K562 (cell line): ENCODE data around the gene ATP6V1G2. TPM values are rescaled to one million over a fixed set of nuclear protein-coding genes. Genes with fewer than 3 reads are reported as not detected.

Experiments
- CBX3 ChIP-seq, 2 experiments: IDR thresholded peaks; 1 replicate in 1 of 2; 2 replicates in 1 of 2; pipeline ENCODE4 v1.6.1; 2012; ENCODE audit warnings: inconsistent platforms in 2 of 2, low read length in 2 of 2, borderline replicate concordance in 1 of 2, control low read depth in 1 of 2
- EGR1 ChIP-seq: fragments of 450-650 bp; conservative IDR thresholded peaks from 2 replicates; pipeline ENCODE4 v1.6.1; 2017; ENCODE audit warnings: mild to moderate bottlenecking
- FOXK2 ChIP-seq, 2 experiments: fragments of 450-650 bp; IDR thresholded peaks in 1 of 2; conservative IDR thresholded peaks in 1 of 2; 2 replicates each; pipeline ENCODE4 v1.6.1; 2016; ENCODE audit warnings: low read depth in 2 of 2, mild to moderate bottlenecking in 1 of 2
- FOXP1 ChIP-seq: sonication (generic); formaldehyde crosslinking; IDR thresholded peaks from 2 replicates; pipeline ENCODE4 v1.8.0; 2022; ENCODE audit warnings: mild to moderate bottlenecking, missing genetic modification reagents
- HDAC8 ChIP-seq: fragments of 450-650 bp; IDR thresholded peaks from 2 replicates; pipeline ENCODE4 v1.6.1; 2016; ENCODE audit warnings: mild to moderate bottlenecking, missing genetic modification characterization, moderate library complexity, missing compliant biosample characterization
- HMG20B ChIP-seq: fragments of 250-450 bp; sonication (Bioruptor Pico); IDR thresholded peaks from 2 replicates; pipeline ENCODE4 v1.5.0; 2021; ENCODE audit warnings: mild to moderate bottlenecking
- KDM4B ChIP-seq, 2 experiments: fragments of 450-650 bp in 1 of 2; sonication (generic) in 1 of 2; IDR thresholded peaks; 2 replicates each; pipeline ENCODE4 v1.6.1; 2016 to 2017; ENCODE audit warnings: borderline replicate concordance in 2 of 2, antibody characterized with exemption in 1 of 2, low read depth in 1 of 2, mild to moderate bottlenecking in 1 of 2
- KLF10 ChIP-seq: fragments of 250-450 bp; sonication (Bioruptor Pico); IDR thresholded peaks from 2 replicates; pipeline ENCODE4 v1.6.1; 2021; ENCODE audit warnings: matching md5 sums
- LEF1 ChIP-seq: fragments of 450-650 bp; IDR thresholded peaks from 2 replicates; pipeline ENCODE4 v1.6.1; 2016; ENCODE audit warnings: mild to moderate bottlenecking
- POLR2AphosphoS5 ChIP-seq: IDR thresholded peaks from 2 replicates; pipeline ENCODE4 v1.6.1; 2011; ENCODE audit warnings: mild to moderate bottlenecking, low read depth, low read length, moderate library complexity; ENCODE audit not compliant: control insufficient read depth, insufficient read depth
- POLR2B ChIP-seq: fragments of 450-650 bp; IDR thresholded peaks from 2 replicates; pipeline ENCODE4 v1.6.1; 2018; ENCODE audit warnings: low read depth; ENCODE audit not compliant: partially characterized antibody
- RCOR1 ChIP-seq, 2 experiments: IDR thresholded peaks; 2 replicates each; pipeline ENCODE4 v1.6.1; 2012; ENCODE audit warnings: low read depth in 2 of 2, low read length in 2 of 2, borderline replicate concordance in 1 of 2, improper control_type of control experiment in 1 of 2
- ZNF121 ChIP-seq: sonication (generic); formaldehyde crosslinking; conservative IDR thresholded peaks from 2 replicates; pipeline ENCODE4 v1.8.0; 2022; ENCODE audit warnings: missing genetic modification reagents
- ZNF175 ChIP-seq: fragments of 200-800 bp; sonication (Bioruptor generic); IDR thresholded peaks from 2 replicates; pipeline ENCODE4 v1.6.1; 2016; ENCODE audit warnings: low read depth, mild to moderate bottlenecking, missing genetic modification characterization, missing compliant biosample characterization
- ZNF263 ChIP-seq: sonication (generic); formaldehyde crosslinking; IDR thresholded peaks from 2 replicates; pipeline ENCODE4 v1.8.0; 2022; ENCODE audit warnings: mild to moderate bottlenecking, missing genetic modification reagents, borderline replicate concordance
- ZNF282 ChIP-seq: sonication (generic); formaldehyde crosslinking; IDR thresholded peaks from 2 replicates; pipeline ENCODE4 v1.8.1; 2023; ENCODE audit warnings: missing genetic modification reagents
- ZNF384 ChIP-seq: IDR thresholded peaks from 2 replicates; pipeline ENCODE4 v1.6.1; 2012; ENCODE audit warnings: low read depth, low read length, improper control_type of control experiment
- ZNF668 ChIP-seq: fragments of 250-450 bp; sonication (Bioruptor Pico); IDR thresholded peaks from 2 replicates; pipeline ENCODE4 v1.8.0; 2022; ENCODE audit warnings: mild to moderate bottlenecking, inconsistent platforms
- polyA plus RNA-seq, 8 experiments: library from polyadenylated mRNA; depleted of rRNA in 4 of 8; stranded (reverse) in 5 of 8; unstranded in 3 of 8; fragments of >200 nt; fragmentation: Nextera tagmentation in 2 of 8; fragmentation: Illumina TruSeq in 1 of 8; extraction: Ambion mirVana in 2 of 8; extraction: Trizol in 1 of 8; gene quantifications; 2 replicates each; pipeline versions ENCODE4 v1.2.1 to v1.2.3, GENCODE V29; 2011 to 2014; ENCODE audit warnings: inconsistent platforms in 1 of 8, missing spikeins in 1 of 8
- total RNA-seq, 7 experiments: library from RNA; depleted of rRNA in 6 of 7; stranded (reverse); fragments of >200 nt in 6 of 7; fragmentation: Illumina TruSeq in 2 of 7; extraction: Trizol in 2 of 7; gene quantifications; 2 replicates each; pipeline versions ENCODE4 v1.2.1 to v1.2.3, GENCODE V29; 2011 to 2021; ENCODE audit warnings: low replicate concordance in 1 of 7
- TF ChIP-seq, protein P1 (sequence below): sonication (generic); formaldehyde crosslinking; IDR thresholded peaks from 2 replicates; pipeline ENCODE4 v1.8.0; 2023; ENCODE audit warnings: missing genetic modification reagents, mild to moderate bottlenecking, borderline replicate concordance
- TF ChIP-seq, protein P2 (sequence below), 2 experiments: IDR thresholded peaks; 2 replicates each; pipeline ENCODE4 v1.6.1; 2012; ENCODE audit warnings: improper control_type of control experiment in 2 of 2, low read depth in 2 of 2, low read length in 2 of 2, borderline replicate concordance in 1 of 2

The ATP6V1G2 gene
- total and polyA plus RNA-seq, 9 of the 15 experiments (the other 6 are each of a cell fraction or from before 2014, with no cell fraction given), result 0.14 to 1.5 (median 0.33) TPM

GRCh38 chr6:31529329-31530150, 16.9 kb downstream of the ATP6V1G2 start (continued):
- TF ChIP-seq ZNF175 (no peak), ZNF384 (no peak), HMG20B (CRISPR knock-in tag) (no peak), HDAC8 (tag) (no peak), FOXK2 (conservative IDR thresholded peaks at IDR 0.05 in 1 of 2, IDR thresholded peaks at IDR 0.05 in 1 of 2; ENCODE audit: low read depth in 2 of 2) (no peak), ZNF282 (no peak), ZNF668 (CRISPR knock-in tag) (no peak), RCOR1 (IDR thresholded peaks at IDR 0.05; ENCODE audit: borderline replicate concordance in 1 of 2, low read depth in 2 of 2, low read length in 2 of 2) (no peak), CBX3 (IDR thresholded peaks at IDR 0.05; ENCODE audit: borderline replicate concordance in 1 of 2, low read length in 2 of 2) (no peak), LEF1 (0 out of 2 replicates have a peak, but pooled peaks have one; percentile 28), FOXP1 (CRISPR knock-in tag) (no peak), ZNF263 (CRISPR knock-in tag) (no peak), POLR2B (peak; percentile 83), KLF10 (CRISPR knock-in tag) (peak; percentile 41; the same call in 1 of the 2 replicates), ZNF121 (CRISPR knock-in tag) (no peak), KDM4B (IDR thresholded peaks at IDR 0.05; ENCODE audit: borderline replicate concordance in 2 of 2, low read depth in 1 of 2) (no peak), EGR1 (no peak), POLR2AphosphoS5 (peak; percentile 52; the same call in 1 of the 2 replicates)
- TF ChIP-seq, protein P1, sequence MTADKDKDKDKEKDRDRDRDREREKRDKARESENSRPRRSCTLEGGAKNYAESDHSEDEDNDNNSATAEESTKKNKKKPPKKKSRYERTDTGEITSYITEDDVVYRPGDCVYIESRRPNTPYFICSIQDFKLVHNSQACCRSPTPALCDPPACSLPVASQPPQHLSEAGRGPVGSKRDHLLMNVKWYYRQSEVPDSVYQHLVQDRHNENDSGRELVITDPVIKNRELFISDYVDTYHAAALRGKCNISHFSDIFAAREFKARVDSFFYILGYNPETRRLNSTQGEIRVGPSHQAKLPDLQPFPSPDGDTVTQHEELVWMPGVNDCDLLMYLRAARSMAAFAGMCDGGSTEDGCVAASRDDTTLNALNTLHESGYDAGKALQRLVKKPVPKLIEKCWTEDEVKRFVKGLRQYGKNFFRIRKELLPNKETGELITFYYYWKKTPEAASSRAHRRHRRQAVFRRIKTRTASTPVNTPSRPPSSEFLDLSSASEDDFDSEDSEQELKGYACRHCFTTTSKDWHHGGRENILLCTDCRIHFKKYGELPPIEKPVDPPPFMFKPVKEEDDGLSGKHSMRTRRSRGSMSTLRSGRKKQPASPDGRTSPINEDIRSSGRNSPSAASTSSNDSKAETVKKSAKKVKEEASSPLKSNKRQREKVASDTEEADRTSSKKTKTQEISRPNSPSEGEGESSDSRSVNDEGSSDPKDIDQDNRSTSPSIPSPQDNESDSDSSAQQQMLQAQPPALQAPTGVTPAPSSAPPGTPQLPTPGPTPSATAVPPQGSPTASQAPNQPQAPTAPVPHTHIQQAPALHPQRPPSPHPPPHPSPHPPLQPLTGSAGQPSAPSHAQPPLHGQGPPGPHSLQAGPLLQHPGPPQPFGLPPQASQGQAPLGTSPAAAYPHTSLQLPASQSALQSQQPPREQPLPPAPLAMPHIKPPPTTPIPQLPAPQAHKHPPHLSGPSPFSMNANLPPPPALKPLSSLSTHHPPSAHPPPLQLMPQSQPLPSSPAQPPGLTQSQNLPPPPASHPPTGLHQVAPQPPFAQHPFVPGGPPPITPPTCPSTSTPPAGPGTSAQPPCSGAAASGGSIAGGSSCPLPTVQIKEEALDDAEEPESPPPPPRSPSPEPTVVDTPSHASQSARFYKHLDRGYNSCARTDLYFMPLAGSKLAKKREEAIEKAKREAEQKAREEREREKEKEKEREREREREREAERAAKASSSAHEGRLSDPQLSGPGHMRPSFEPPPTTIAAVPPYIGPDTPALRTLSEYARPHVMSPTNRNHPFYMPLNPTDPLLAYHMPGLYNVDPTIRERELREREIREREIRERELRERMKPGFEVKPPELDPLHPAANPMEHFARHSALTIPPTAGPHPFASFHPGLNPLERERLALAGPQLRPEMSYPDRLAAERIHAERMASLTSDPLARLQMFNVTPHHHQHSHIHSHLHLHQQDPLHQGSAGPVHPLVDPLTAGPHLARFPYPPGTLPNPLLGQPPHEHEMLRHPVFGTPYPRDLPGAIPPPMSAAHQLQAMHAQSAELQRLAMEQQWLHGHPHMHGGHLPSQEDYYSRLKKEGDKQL (CRISPR knock-in tag), result no peak
- TF ChIP-seq, protein P2, sequence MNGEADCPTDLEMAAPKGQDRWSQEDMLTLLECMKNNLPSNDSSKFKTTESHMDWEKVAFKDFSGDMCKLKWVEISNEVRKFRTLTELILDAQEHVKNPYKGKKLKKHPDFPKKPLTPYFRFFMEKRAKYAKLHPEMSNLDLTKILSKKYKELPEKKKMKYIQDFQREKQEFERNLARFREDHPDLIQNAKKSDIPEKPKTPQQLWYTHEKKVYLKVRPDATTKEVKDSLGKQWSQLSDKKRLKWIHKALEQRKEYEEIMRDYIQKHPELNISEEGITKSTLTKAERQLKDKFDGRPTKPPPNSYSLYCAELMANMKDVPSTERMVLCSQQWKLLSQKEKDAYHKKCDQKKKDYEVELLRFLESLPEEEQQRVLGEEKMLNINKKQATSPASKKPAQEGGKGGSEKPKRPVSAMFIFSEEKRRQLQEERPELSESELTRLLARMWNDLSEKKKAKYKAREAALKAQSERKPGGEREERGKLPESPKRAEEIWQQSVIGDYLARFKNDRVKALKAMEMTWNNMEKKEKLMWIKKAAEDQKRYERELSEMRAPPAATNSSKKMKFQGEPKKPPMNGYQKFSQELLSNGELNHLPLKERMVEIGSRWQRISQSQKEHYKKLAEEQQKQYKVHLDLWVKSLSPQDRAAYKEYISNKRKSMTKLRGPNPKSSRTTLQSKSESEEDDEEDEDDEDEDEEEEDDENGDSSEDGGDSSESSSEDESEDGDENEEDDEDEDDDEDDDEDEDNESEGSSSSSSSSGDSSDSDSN (IDR thresholded peaks at IDR 0.05; ENCODE audit: borderline replicate concordance in 1 of 2, low read depth in 2 of 2, low read length in 2 of 2), result no peak
